Activated CD8-positive, alpha-beta T cell treated with anti-CD3 and anti-CD28 coated beads, Interleukin-2, amount 10 ng/mL, durations not matched to agents 7 days and 5 days (primary cell): ENCODE results near the gene PADI2. TPM values are rescaled to one million over a fixed set of nuclear protein-coding genes. Genes with fewer than 3 reads are reported as not detected.

ENCODE experiments used
- ATAC-seq: fragments of 150-1000 bp; cut with Tn5 transposase; one replicate; pipeline ENCODE4 v1.10.0; 2021; ENCODE audit warnings: moderate library complexity
- CTCF ChIA-PET: fragments of 350-600 bp; sonication (Branson Sonifier 250); formaldehyde crosslinking; loops from one replicate; lab custom pipeline; 2021; ENCODE audit warnings: antibody characterized with exemption; lab: Charles Lee
- POLR2A ChIA-PET: fragments of 350-600 bp; sonication (Branson Sonifier 250); formaldehyde crosslinking; loops from one replicate; lab custom pipeline; 2021; ENCODE audit warnings: antibody characterized with exemption; lab: Charles Lee
- DNase-seq: peaks from one replicate; pipeline ENCODE4 v3.0.0-alpha.2; 2020
- H3K27ac Mint-ChIP-seq: one replicate; pipeline ENCODE4 v1.8.0; 2021; ENCODE audit warnings: mild to moderate bottlenecking, mixed read lengths
- H3K27me3 Mint-ChIP-seq: one replicate; pipeline ENCODE4 v1.8.0; 2021; ENCODE audit warnings: low read depth, mixed read lengths
- H3K36me3 Mint-ChIP-seq: one replicate; pipeline ENCODE4 v1.8.0; 2021; ENCODE audit warnings: low read depth, mixed read lengths
- H3K4me1 Mint-ChIP-seq: one replicate; pipeline ENCODE4 v1.8.0; 2021; ENCODE audit warnings: low read depth, mixed read lengths
- H3K4me3 Mint-ChIP-seq: one replicate; pipeline ENCODE4 v1.8.0; 2021; ENCODE audit warnings: mild to moderate bottlenecking, mixed read lengths
- H3K9me3 Mint-ChIP-seq: one replicate; pipeline ENCODE4 v1.8.0; 2022; ENCODE audit warnings: mixed read lengths; ENCODE audit not compliant: insufficient read depth
- total RNA-seq, 2 experiments: library from RNA; stranded (reverse); gene quantifications; one replicate each; pipeline ENCODE4 v1.2.3, GENCODE V29; 2021

Gene PADI2
- not detected for total RNA-seq

GRCh38 chr1:17119076-17119772 lies at the start of gene PADI2:
Gene PADI2, minus strand, starts transcription at chr1:17119451. Its CDS starts 80 bp downstream, at chr1:17119371.
- H3K4me1 Mint-ChIP-seq = peaks cover 9% of the 10 kb centered on the region
- POLR2A ChIA-PET = no interaction called here
- peaks cover 44% of the 10 kb centered on the region for H3K27me3 Mint-ChIP-seq
- peak; percentile 91 for ATAC-seq
- no peaks in the 10 kb centered on the region for H3K36me3 Mint-ChIP-seq
- CTCF ChIA-PET = no interaction called here
- no peaks in the 10 kb centered on the region for H3K9me3 Mint-ChIP-seq
- H3K4me3 Mint-ChIP-seq = no peak within 1 kb of the TSS
- no peak within 1 kb of the TSS for H3K27ac Mint-ChIP-seq
- peak; percentile 55 for DNase-seq

GRCh38 chr1:17168091-17168876 lies 49.0 kb upstream of the PADI2 start:
- CTCF ChIA-PET = interaction anchor here (0.8 kb wide), 1 partner anchor 20 kb away, joined by 3 read pairs; no protein-coding TSS in a partner anchor
- Mint-ChIP-seq H3K4me3 (no peak overlapping the region), H3K9me3 (no peaks in the 10 kb centered on the region), H3K36me3 (no peaks in the 10 kb centered on the region), H3K27me3 (peaks cover 7% of the 10 kb centered on the region), H3K4me1 (no peaks in the 10 kb centered on the region), H3K27ac (no peak overlapping the region)
- DNase-seq = no peak
- no peak for ATAC-seq
- POLR2A ChIA-PET = no interaction called here

GRCh38 chr1:17167786-17168090 lies 48.5 kb upstream of the PADI2 start:
- H3K4me1 Mint-ChIP-seq = no peaks in the 10 kb centered on the region
- DNase-seq (no peak), ATAC-seq (no peak)
- ChIA-PET CTCF (interaction anchor here (0.8 kb wide), 1 partner anchor 19 kb away, joined by 3 read pairs; no protein-coding TSS in a partner anchor), POLR2A (no interaction called here)
- no peaks in the 10 kb centered on the region for H3K36me3 Mint-ChIP-seq
- H3K9me3 Mint-ChIP-seq = no peaks in the 10 kb centered on the region
- H3K4me3 Mint-ChIP-seq = no peak overlapping the region
- no peak overlapping the region for H3K27ac Mint-ChIP-seq
- peaks cover 3% of the 10 kb centered on the region for H3K27me3 Mint-ChIP-seq

- DNase-seq (no peak), ATAC-seq (no peak)
- H3K27ac Mint-ChIP-seq = no peak overlapping the region
- no peak overlapping the region for H3K4me3 Mint-ChIP-seq
- no peaks in the 10 kb centered on the region for H3K36me3 Mint-ChIP-seq
- no peaks in the 10 kb centered on the region for H3K4me1 Mint-ChIP-seq
- ChIA-PET CTCF (interaction anchor here (0.6 to 0.8 kb wide), 2 partner anchors 19 to 465 kb away, joined by 3 read pairs; no protein-coding TSS in a partner anchor), POLR2A (no interaction called here)
- H3K27me3 Mint-ChIP-seq = peaks cover 3% of the 10 kb centered on the region
- H3K9me3 Mint-ChIP-seq = no peaks in the 10 kb centered on the region
Measured at GRCh38 chr1:17167041-17167785, 48.0 kb upstream of the PADI2 start.

- H3K9me3 Mint-ChIP-seq = peaks cover 3% of the 10 kb centered on the region
- CTCF ChIA-PET = no interaction called here
- no peak overlapping the region for H3K4me3 Mint-ChIP-seq
- H3K27me3 Mint-ChIP-seq = peaks cover 3% of the 10 kb centered on the region
- H3K27ac Mint-ChIP-seq = no peak overlapping the region
- peaks cover 7% of the 10 kb centered on the region for H3K4me1 Mint-ChIP-seq
- no peak for ATAC-seq
- POLR2A ChIA-PET = no interaction called here
- H3K36me3 Mint-ChIP-seq = no peaks in the 10 kb centered on the region
- no peak for DNase-seq
Measured at GRCh38 chr1:17165823-17166222, 46.6 kb upstream of the PADI2 start.

- Mint-ChIP-seq H3K27me3 (peaks cover 3% of the 10 kb centered on the region), H3K9me3 (peaks cover 3% of the 10 kb centered on the region), H3K27ac (no peak overlapping the region), H3K4me3 (no peak overlapping the region), H3K4me1 (peaks cover 7% of the 10 kb centered on the region), H3K36me3 (no peaks in the 10 kb centered on the region)
- ATAC-seq = no peak
- CTCF ChIA-PET = no interaction called here
- POLR2A ChIA-PET = no interaction called here
- no peak for DNase-seq
Measured at GRCh38 chr1:17163789-17164666, 44.8 kb upstream of the PADI2 start.

- peaks cover 7% of the 10 kb centered on the region for H3K4me1 Mint-ChIP-seq
- CTCF ChIA-PET = no interaction called here
- H3K4me3 Mint-ChIP-seq = no peak overlapping the region
- H3K36me3 Mint-ChIP-seq = no peaks in the 10 kb centered on the region
- no peaks in the 10 kb centered on the region for H3K27me3 Mint-ChIP-seq
- POLR2A ChIA-PET = no interaction called here
- H3K9me3 Mint-ChIP-seq = peaks cover 3% of the 10 kb centered on the region
- DNase-seq (no peak), ATAC-seq (no peak)
- no peak overlapping the region for H3K27ac Mint-ChIP-seq
Measured at GRCh38 chr1:17163371-17163770, 44.1 kb upstream of the PADI2 start.

- ATAC-seq (no peak), DNase-seq (no peak)
- Mint-ChIP-seq H3K36me3 (no peaks in the 10 kb centered on the region), H3K27ac (no peak overlapping the region), H3K4me1 (peaks cover 7% of the 10 kb centered on the region), H3K27me3 (no peaks in the 10 kb centered on the region), H3K4me3 (no peak overlapping the region), H3K9me3 (peaks cover 3% of the 10 kb centered on the region)
- ChIA-PET POLR2A (no interaction called here), CTCF (no interaction called here)
Measured at GRCh38 chr1:17162941-17163340, 43.7 kb upstream of the PADI2 start.

GRCh38 chr1:17161926-17162800 lies 42.9 kb upstream of the PADI2 start:
- peaks cover 6% of the 10 kb centered on the region for H3K9me3 Mint-ChIP-seq
- no peaks in the 10 kb centered on the region for H3K36me3 Mint-ChIP-seq
- POLR2A ChIA-PET = no interaction called here
- ATAC-seq (no peak), DNase-seq (no peak)
- H3K27ac Mint-ChIP-seq = no peak overlapping the region
- no peak overlapping the region for H3K4me3 Mint-ChIP-seq
- CTCF ChIA-PET = interaction anchor here (1.4 kb wide), 1 partner anchor 51 kb away, joined by 4 read pairs; no protein-coding TSS in a partner anchor
- H3K4me1 Mint-ChIP-seq = peaks cover 7% of the 10 kb centered on the region
- peaks cover 2% of the 10 kb centered on the region for H3K27me3 Mint-ChIP-seq

- Mint-ChIP-seq H3K4me3 (no peak overlapping the region), H3K27me3 (peaks cover 2% of the 10 kb centered on the region), H3K4me1 (peaks cover 7% of the 10 kb centered on the region), H3K36me3 (no peaks in the 10 kb centered on the region), H3K9me3 (peaks cover 9% of the 10 kb centered on the region), H3K27ac (peak overlapping the region; percentile 77)
- ChIA-PET POLR2A (no interaction called here), CTCF (interaction anchor here (1.4 kb wide), 1 partner anchor 52 kb away, joined by 4 read pairs; no protein-coding TSS in a partner anchor)
- DNase-seq = peak; percentile 40
- ATAC-seq = no peak
Measured at GRCh38 chr1:17161137-17161740, 42.0 kb upstream of the PADI2 start.
